ENCODE data around the gene CERK.

Gene CERK

GRCh38 chr22:46756097-46756496 lies 18.0 kb upstream of the CERK start:
- H3K27ac ChIP-seq = no peak overlapping the region
- TF ChIP-seq CTCF (conservative IDR thresholded peaks at IDR 0.05) = no peak

GRCh38 chr22:46755525-46755924 lies 17.5 kb upstream of the CERK start:
- TF ChIP-seq CTCF (conservative IDR thresholded peaks at IDR 0.05) = no peak
- H3K27ac ChIP-seq = no peak overlapping the region

- H3K27ac ChIP-seq = no peak overlapping the region
- TF ChIP-seq CTCF (conservative IDR thresholded peaks at IDR 0.05) = no peak
These were observed 16.8 kb upstream of the CERK start for GRCh38 chr22:46754826-46755225.

GRCh38 chr22:46754110-46754799 lies 16.2 kb upstream of the CERK start:
- no peak overlapping the region for H3K27ac ChIP-seq
- no peak for TF ChIP-seq CTCF (conservative IDR thresholded peaks at IDR 0.05)

- no peak overlapping the region for H3K27ac ChIP-seq
- TF ChIP-seq CTCF (conservative IDR thresholded peaks at IDR 0.05) = no peak
These were observed 15.7 kb upstream of the CERK start for GRCh38 chr22:46753761-46754109.

GRCh38 chr22:46753360-46753759 lies 15.3 kb upstream of the CERK start:
- H3K27ac ChIP-seq = no peak overlapping the region
- no peak for TF ChIP-seq CTCF (conservative IDR thresholded peaks at IDR 0.05)

GRCh38 chr22:46752988-46753310 lies 14.9 kb upstream of the CERK start:
- no peak overlapping the region for H3K27ac ChIP-seq
- no peak for TF ChIP-seq CTCF (conservative IDR thresholded peaks at IDR 0.05)
